Activated CD4-positive, CD25-positive, alpha-beta regulatory T cell treated with anti-CD3 and anti-CD28 coated beads, Interleukin-2, amount 50 U/mL, for 16 hours (primary cell): ENCODE data around the gene INSR.
"Not testable (repeated sequence)": the region's sequence is repeated elsewhere in the genome, so short reads cannot be mapped to it uniquely, and the experiment has no call there.

Experiments
- DNase-seq: peaks from one replicate; pipeline ENCODE4 v3.0.0-alpha.2; 2020; ENCODE audit warnings: low read depth, low spot score

INSR gene

DNA sequence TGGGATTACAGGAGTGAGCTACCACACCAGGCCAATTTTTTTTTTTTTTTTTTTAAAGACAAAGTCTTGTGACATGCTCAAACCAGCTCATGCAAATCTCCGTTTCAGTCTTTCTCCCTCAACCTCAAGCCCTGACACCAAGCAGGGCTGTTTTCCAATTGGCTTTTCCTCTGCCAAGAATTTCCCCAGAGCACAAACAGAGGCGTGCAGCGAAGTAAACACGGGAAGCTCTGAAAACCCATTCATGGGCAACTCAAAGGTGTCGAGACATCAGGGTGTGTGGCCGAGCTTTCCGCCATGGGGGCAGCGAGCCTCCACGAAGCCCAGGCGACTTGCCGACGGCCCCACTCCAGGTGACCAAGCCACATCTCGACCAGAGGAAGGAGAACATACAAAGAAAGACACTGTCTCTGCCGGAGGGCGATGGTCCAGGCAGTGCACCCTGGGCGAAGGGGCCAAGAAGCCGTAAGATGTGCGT lies 70.0 kb downstream of the INSR start:
- DNase-seq, result no peak

DNA sequence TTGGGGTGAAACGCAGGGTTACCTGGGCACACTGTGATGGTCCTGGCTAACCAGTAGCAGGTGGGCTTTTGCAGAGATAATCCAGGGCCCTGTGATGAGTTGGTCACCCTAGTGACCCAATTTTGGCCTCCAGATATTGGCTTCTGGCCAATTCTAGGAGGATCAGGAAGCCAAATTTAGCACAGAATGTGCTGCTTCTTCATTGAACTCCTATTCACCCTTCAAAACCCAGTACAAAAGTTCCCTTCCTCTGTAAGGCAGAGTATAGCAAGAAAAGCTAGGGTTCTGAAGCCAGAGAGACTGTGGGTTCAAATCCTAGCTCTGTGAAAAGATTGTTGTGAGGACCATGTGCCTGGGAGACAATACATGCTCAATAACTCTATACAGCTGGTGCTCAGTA lies 70.8 kb downstream of the INSR start:
- DNase-seq, result no peak

- DNase-seq, result no peak
Observed at GRCh38 chr19:7219056-7219455, 75.2 kb downstream of the INSR start.

GRCh38 chr19:7217861-7218260 lies 76.4 kb downstream of the INSR start:
- DNase-seq, result no peak

- DNase-seq, result no peak
Observed at GRCh38 chr19:7216373-7216902, 77.8 kb downstream of the INSR start.

GRCh38 chr19:7215176-7215575 lies 79.0 kb downstream of the INSR start:
- no peak for DNase-seq

DNA sequence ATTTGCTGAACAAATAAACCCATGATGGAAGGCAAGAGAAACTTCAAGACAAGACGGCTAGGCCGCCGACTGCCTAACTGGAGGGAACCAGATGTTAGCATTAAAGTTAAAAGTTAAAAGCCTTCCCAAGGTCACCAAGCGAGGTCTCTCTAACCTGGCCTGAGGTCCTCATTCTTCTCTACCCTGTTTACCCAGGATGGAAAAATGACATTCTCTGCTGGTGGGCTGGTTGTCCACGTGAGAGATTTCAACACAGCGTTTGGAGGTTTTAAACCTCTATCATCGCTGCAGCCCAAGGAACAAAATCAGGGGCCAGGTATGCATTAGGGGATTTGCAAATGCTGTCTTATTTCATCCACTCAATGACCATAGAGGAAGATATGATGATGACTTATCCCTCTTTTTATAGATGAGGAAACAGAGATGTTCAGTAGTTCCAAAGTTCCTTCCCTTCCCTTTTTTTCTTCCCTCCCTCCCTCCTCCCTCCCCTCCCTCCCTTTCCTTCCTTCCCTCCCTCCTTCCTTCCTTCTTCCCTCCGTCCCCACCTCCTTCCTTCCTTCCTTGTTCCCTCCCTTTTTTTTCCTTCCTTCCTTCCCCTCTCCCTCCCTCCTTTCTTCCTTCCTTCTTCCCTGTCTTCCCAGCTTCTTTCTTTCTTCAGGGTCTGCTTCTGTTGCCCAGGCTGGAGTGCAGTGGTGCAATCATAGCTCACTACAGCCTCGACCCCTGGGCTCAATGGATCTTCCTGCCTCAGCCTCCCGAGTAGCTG lies 79.7 kb downstream of the INSR start:
- DNase-seq, result no peak

DNA sequence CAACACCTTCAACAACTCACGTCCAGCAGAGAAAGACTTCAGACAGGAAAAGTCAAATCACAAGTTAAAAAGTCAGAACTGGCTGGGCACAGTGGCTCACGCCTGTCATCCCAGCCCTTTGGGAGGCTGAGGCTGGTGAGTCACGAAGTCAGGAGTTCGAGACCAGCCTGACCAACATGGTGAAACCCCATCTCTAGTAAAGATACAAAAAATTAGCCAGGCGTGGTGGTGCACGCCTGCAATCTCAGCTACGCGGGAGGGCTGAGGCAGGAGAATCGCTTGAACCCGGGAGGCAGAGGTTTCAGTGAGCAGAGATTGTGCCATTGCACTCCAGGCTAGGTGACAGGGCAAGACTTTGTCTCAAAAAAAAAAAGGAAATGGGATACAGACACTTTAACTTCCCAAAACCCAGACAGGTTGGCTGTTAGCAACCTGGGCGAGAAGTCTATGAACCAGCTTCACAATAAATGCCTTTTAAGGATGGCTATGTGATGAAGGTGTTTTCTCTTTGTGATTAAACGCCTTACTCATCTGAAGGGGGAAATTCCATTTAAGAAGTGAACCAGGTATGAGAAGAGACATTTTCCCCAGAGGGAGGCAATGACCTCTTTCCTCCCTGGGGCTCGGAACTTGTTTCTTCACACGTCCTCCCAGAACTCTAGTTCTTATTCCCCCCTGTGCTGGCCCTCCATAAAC lies 80.4 kb downstream of the INSR start:
- DNase-seq, result no peak

- DNase-seq, result no peak
Observed at GRCh38 chr19:7211191-7211951, 82.8 kb downstream of the INSR start.

DNA sequence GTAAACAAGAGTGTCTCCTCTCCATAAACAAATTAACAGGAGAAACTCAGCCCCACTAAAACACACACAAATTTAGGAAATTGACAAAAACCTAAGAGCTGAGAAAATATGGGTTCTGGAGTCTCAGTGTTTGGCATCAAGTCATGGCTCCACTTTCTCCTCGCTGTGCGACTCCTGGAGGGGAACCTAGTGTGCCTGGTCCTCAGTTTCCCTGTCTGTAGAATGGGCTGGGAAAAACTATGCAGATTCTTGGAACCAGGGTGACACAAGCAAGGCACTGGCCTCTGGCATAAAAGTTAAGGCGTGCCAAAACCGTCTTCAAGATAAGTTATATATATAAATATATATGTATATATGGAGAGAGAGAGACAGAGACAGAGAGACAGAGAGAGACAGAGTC lies 83.9 kb downstream of the INSR start:
- DNase-seq, result no peak

DNA sequence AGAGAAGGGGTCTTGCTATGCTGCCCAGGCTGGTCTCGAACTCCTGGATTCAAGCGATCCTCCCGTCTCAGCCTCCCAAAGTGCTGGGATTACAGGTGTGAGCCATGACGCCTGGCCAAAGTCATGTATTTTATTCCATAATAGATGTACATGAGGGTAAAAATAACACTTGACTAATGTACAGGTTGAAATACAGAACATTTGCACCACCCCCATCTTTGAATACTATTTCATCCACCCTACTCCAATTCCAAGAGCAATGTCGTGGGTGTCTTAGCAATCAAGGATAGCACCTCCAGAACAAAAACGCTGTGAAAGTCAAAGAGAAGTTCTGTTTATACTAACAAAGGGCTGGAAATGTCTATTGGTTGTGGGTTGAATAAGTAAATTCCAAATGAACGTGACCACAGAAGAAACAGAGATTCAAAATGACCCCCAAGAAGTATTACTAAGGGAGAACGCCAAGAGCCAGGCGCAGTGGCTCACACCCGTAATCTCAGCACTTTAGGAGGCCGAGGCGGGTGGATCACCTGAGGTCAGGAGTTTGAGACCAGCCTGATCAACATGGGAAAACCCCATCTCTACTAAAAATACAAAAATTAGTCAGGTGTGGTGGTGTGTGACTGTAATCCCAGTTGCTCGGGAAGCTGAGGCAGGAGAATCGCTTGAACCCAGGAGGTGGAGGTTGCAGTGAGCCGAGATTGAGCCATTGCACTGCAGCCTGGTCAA lies 84.5 kb downstream of the INSR start:
- not testable (repeated sequence) for DNase-seq

DNA sequence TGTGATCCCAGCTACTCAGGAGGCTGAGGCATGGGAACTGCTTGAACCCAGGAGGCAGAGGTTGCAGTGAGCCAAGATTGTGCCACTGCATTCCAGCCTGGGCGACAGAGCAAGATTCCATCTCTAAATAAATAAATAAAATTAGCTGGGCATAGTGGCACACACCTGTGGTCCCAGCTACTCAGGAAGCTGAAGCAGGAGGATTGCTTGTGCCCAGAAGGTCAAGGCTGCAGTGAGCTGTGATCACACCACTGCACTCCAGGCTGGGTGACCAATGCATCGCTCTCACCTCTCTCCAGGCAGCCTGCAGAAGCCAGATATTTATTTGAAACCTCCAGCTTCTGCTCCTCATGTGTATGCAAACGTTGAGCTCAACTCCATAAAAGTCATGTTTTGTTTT lies 85.2 kb downstream of the INSR start:
- DNase-seq, result not testable (repeated sequence)

DNA sequence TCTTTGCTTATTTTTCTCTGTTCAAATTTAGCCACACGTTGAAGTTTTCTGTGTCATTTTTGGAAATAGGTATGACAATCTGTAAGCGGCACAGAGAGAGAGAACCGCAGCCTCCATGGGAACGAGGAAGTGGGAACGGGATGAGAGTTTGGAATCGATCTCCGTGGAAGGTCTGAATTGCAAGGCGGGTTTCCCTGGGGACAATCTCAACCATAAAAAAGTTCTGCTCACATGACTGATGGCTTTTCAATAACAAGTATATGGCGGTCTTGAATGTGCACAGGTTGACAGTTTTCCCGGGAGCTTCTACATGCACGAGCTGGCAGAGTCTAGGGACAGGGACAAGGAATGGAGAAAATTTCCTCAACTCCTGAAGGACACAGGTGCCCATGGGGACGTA lies 90.9 kb downstream of the INSR start:
- DNase-seq, result no peak

DNA sequence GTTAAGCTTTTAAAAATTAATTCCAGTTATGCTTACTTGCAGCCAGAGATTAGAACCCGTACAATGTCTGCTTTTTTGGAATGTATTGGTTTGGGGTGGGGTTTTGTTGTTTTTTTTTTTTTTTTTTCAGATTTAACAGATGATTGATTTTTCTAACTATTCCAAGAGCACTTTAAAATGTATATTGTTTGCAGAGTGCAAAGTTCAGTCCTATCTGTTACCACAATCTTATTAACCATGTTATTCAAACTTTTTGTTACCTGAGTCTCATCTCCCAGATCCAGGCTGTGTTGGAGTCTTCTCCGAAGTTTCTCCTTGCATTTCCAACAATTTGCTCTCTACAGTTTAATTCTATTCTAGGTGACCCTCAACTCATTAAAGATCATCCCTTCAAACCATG lies 91.3 kb downstream of the INSR start:
- no peak for DNase-seq

DNA sequence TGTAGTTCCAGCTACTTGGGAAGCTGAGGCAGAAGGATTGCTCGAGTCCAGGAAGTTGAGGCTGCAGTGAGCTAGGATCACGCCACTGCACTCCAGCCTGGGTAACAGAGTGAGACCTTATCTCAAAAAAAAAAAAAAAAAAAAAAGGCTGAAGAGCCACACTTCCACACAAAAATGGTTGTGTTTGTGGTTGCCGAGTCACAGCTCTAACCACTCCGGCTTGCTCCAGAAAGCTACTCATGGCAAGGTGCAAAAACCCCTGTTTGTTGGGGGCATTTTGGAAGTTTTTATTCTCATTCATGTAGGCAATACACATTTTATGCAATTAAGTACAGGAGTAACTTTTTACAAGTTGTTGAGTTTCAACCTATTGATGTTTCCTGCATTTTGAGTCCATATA lies 93.5 kb downstream of the INSR start:
- no peak for DNase-seq

GRCh38 chr19:7199613-7200533 lies 94.3 kb downstream of the INSR start:
- DNase-seq, result no peak

- peak; percentile 73 for DNase-seq
Observed at GRCh38 chr19:7197760-7198696, 96.2 kb downstream of the INSR start.

GRCh38 chr19:7197119-7197759 lies 97.0 kb downstream of the INSR start:
- DNase-seq, result peak; percentile 57

- no peak for DNase-seq
Observed at GRCh38 chr19:7196763-7197118, 97.5 kb downstream of the INSR start.
